ENCODE measurements around the gene GHDC.
"Not testable (repeated sequence)": the region's sequence is repeated elsewhere in the genome, so short reads cannot be mapped to it uniquely, and the experiment has no call there.

GHDC gene, protein sequence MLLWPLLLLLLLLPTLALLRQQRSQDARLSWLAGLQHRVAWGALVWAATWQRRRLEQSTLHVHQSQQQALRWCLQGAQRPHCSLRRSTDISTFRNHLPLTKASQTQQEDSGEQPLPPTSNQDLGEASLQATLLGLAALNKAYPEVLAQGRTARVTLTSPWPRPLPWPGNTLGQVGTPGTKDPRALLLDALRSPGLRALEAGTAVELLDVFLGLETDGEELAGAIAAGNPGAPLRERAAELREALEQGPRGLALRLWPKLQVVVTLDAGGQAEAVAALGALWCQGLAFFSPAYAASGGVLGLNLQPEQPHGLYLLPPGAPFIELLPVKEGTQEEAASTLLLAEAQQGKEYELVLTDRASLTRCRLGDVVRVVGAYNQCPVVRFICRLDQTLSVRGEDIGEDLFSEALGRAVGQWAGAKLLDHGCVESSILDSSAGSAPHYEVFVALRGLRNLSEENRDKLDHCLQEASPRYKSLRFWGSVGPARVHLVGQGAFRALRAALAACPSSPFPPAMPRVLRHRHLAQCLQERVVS

DNA sequence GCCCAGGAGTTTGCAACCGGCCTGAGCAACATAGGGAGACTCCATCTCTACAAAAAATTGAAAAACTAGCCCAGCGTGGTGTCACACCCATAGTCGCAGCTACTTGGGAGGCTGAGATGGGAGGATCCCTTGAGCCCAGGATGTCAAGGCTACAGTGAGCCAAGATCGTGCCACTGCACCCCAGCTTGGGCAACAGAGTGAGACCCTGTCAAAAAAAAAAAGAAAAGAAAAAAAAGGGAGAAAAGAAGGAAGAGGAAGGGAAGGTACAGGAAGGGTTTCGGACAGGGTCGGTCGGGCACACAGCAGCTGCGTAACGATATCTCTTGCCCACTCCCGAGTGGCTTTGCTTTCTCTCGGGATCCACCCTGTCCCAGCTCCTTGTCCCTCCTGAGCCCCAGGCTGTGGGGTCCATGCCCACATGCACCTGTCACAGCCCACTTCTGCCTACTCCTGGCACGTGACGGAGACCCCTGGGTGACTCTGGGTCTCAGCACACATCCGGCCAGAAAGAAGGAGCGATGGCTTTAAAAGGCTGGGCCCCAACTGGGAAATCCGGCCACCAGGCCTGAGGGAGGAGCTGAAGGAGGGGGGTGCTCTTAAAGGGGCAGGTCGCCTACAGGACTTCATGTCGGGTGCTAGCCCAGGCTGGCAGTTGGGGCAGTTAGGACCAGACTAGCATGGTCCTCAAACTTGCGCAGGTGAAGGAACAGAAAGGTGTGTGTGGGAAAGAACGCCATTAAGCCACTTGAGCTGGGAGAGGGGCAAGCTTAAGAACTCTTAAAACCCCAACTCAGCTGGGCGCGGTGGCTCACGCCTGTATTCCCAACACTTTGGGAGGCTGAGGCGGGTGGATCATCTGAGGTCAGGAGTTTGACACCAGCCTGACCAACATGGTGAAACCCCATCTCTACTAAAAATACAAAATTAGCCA lies at the start of gene GHDC:
Gene GHDC, minus strand, starts transcription at position 526 of the 931 bp plus-strand sequence. CDS start 913 bp downstream, outside the sequence.
- peak; percentile 62 to 70 for DNase-seq (ENCODE audit: low read depth in 2 of 2)

DNA sequence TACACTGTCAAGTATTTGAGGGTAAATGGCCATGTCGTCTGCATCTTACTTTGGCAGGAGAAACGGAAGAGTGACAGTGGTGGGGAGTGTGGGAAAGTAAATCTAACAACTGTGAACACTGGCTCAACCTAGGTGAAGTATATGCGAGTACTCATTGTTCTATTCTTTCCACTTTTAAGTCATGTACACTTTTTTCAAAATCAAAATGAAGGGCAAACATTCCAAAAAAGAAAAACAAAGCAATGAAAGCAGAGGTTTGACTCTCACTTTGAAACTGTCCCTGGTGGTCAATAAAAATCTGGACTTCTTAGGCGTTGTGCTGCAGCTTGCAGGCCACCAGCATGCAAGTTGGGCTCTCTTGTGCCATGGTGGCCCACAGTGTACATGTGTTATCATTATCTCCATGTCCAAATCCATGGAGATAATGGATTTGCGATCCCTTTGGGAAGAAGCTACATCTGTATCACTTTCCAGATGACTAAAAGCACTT lies 49.2 kb upstream of the GHDC start:
- DNase-seq (ENCODE audit: low read depth in 2 of 2), result no peak

DNA sequence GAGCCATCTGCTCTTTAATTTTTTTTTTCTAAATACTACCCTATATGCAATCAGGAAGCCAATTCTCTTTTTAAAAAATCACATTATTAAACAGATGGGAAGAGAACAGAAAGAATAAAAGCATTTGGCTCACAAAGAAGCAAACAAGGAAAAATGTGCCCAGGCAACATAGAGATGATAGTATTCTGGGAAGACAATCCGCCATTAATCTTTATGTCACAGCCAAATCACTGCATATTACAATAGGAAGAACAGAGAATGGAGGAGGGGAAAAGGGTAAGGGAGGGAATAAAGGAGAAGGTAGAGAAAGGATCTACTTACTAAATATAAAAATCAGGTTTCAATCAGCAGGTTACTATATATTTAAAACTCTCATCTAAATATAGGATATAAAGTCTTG lies 47.6 kb upstream of the GHDC start:
- DNase-seq (ENCODE audit: low read depth in 2 of 2), result no peak

DNA sequence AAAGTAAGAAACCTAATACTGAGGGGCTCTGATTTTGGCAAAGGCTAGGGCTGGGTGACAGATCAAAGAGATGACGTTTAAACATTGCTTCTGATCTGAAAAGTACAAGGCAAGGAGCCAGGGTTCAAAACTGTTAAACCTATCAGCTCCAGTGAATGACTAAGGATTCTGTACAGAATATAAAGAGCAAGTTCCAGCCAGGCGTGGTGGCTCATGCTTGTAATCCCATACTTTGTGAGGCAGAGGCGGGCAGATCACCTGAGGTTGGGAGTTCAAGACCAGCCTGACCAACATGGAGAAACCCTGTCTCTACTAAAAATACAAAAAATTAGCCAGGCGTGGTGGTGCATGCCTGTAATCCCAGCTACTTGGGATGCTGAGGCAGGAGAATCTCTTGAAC lies 46.6 kb upstream of the GHDC start:
- not testable (repeated sequence) for DNase-seq (ENCODE audit: low read depth in 2 of 2)

DNA sequence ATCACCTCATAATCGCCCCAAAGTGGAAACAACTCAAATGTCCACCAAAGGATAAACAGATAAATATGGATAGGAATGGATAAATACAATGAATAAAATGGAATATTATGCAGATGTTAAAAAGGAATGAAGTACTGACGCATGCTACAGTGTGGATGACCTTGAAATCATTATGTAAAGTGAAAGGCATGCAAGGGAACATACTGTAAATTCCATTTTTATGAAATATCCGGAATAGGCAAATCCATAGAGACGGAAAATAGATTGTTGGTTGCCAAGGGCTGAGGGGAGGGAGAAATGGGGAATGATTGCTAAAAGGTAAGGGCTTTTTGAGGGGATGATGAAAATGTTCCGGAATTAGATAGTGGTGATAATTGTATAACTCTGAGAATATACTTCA lies 45.9 kb upstream of the GHDC start:
- DNase-seq (ENCODE audit: low read depth in 2 of 2), result no peak

DNA sequence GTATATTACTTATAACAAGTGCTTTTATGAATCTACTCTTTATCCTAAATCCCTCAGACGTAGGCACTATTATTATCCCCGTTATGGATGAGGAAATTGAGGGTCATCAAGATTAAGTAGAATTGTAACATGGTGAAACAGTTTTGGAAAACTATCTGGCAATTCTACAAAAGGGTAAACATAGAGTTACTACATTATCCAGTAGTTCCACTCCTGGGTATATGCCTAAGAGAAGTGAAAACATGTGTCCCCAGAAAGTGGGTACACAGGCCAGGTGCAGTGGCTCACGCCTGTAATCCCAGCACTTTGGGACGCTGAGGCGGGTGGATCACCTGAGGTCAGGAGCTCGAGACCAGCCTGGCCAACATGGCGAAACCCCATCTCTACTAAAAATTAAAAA lies 45.3 kb upstream of the GHDC start:
- not testable (repeated sequence) for DNase-seq (ENCODE audit: low read depth in 2 of 2)

DNA sequence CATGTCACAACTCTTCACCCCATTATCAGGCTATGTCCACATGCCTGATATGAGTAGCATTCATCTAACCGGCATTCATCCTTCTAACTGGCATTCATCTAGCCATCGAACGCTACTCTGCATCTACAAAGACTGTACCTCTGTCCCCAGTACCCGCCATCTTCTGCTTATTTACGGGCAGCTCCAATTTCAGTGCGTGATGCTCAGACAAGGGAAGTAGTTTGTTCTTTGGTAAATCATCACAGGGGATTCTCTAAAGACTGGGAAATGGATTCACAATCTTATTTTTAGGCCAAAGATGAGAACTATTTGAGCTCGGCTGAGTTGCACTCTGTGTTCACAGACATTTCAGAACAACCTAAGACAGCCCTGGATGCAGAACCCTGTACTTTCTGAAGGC lies 42.5 kb upstream of the GHDC start:
- DNase-seq (ENCODE audit: low read depth in 2 of 2), result no peak

DNA sequence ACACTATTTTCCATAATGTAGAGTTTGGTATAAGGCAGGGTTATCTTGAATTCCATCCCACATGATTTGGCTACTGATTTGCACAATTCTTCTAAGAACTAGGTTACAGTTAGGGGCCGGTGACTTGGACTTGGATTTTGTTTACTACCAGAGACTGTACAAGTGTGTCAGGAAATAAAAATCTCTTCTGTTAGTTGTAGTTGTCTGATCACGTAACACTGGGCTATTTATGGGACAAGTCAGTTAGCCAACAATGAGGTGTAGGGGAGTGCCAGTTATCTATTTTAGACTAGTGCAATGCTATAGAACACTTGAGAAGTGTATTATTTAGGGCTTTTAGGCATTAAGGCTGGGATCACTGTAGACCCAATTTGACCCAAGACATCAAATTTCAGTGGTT lies 39.7 kb upstream of the GHDC start:
- DNase-seq (ENCODE audit: low read depth in 2 of 2), result no peak

DNA sequence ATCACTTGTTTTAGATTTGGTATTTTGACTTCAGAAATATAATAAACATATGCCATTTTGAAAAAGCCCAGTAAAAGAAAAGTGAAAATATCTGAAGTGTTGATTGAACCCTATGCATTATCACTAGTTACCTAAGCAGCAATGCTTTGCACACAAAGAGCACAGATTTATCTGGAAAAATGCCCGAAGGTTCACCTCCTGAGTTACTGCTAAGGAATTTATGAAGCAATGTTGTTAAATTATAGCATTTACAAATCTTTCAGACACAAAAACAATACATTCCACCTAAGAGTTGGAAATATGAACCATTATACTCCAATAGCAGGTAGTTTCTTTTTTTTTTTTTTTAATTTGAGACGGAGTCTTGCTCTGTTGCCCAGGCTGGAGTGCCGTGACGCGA lies 38.9 kb upstream of the GHDC start:
- no peak for DNase-seq (ENCODE audit: low read depth in 2 of 2)

DNA sequence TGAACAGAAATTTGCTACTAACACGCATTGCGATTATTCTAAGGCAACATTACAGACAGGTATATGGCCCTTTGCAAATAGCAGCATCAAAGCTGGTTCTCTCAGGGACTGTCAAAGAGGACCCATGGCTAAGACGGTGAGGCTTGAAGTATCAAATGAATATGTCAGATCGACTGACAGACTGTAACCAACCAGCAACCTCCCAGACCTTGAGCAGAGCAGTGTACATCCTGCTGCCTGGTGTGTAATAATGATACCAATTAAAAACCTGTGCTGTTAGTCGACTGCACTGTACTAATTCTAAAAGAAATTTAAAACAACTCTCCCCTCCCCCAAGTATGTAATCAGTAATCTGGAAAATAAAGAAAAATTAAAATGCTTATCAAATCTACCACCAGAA lies 35.9 kb upstream of the GHDC start:
- DNase-seq (ENCODE audit: low read depth in 2 of 2), result no peak

DNA sequence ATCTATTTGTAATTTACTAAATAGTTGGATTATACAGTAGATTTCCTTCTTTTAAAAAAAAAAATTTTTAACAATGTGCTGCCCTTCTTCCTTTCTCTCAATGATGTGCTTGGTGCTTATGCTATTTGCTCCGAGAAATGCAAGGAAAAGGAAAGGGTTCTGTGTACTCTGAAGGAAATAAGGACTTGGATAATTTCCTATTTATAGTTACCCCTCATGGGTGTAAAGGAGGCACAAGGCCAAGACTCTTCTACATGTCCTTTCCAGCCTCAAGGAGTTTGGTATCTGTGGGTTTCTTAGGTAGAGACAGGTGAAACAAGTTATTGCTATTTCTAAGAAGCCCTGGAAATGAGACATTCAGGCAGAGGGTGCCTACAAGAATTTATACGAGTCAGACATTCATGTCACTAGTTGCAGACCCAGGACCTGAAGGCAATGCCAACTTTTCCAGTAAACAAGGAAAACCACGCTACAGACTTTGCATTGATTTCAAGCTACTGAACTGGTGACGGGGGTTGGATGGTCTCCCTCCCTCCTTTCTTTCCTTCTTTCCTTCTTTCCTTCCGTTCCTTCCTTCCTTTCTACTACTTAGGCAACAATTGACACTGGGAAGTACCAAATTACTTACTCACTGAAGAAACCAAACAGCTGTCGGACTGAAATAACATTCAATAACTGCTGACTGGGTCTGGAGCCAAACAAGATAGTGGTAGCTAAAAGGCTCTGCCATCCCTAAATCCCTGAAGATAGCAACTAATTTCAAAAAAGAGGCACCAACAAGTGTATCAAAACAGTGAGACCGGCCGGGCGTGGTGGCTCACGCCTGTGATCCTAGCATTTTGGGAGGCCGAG lies 33.8 kb upstream of the GHDC start:
- DNase-seq (ENCODE audit: low read depth in 2 of 2), result no peak

DNA sequence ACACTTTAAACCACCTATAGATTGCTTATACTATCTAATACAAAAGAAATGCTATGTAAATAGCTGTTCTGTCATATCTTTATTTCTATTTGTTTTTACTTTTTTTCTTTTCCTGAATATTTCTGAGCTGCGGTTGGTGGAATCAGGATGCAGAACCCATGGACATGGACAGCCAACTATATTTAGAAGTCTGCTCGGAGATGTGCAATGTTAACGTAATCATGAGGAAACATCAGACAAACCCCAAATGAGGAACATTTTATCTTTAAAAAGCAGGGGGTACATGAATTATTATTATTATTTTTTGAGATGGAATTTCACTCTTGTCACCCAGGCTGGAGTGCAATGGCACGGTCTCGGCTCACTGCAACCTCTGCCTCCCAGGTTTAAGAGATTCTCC lies 31.4 kb upstream of the GHDC start:
- no peak for DNase-seq (ENCODE audit: low read depth in 2 of 2)

DNA sequence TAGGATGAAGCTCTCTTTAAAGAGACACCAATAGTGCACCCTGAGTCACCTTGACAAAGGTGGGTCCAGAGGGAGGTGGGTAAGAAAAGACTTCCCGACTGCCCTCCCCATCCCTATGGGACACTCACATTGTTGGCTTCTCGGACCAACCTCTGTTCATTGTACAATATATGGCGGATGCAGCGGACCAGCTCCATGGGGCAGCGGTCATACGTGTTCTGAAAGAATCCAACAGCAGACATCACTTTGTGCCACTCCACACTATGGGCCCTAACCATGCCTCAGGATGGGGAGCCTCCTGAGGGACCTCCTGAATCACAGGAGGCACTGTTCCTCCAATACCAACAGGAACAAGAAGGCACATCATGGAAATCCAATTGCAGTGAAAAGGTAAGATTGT lies 30.4 kb upstream of the GHDC start:
- DNase-seq (ENCODE audit: low read depth in 2 of 2), result no peak

DNA sequence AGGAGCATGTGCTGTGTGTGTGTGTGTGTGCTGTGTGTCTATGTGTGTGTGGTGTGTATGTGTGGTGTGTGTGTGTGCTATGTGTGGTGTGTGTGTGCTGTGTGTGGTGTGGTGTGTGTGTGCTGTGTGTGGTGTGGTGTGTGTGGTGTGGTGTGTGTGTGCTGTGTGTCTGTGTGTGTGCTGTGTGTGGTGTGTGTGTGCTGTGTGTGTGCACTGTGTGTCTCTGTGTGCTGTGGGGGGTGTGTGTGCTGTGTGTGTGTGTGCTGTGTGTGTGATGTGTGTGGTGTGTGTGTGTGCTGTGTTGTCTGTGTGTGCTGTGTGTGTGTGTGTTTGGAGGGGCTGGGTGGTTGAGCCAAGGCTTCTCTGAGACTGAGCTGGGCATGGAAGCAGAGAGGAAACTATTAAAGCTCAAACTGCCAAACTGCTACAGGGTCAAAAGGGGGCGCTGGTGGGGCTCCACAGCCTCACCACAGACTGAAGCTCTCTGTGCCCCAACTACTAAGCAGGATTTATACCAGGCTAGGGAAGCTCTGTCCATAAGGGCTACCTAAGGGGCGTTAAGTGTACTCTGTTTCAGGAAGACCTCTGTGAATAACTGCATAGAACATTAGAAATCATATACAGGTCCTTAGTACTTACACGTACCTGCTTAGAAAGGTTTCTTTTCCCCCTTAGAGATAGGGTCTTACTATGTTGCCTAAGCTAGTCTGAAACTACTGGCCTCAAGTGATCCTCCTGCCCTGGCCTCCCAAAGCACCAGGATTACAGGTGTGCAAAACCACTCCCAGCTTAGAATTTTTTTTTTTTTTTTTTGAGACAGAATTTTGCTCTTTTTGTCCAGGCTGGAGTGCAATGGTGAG lies 27.8 kb upstream of the GHDC start:
- peak in 1 of 2 donors; percentile 25 for DNase-seq (ENCODE audit: low read depth in 2 of 2)

DNA sequence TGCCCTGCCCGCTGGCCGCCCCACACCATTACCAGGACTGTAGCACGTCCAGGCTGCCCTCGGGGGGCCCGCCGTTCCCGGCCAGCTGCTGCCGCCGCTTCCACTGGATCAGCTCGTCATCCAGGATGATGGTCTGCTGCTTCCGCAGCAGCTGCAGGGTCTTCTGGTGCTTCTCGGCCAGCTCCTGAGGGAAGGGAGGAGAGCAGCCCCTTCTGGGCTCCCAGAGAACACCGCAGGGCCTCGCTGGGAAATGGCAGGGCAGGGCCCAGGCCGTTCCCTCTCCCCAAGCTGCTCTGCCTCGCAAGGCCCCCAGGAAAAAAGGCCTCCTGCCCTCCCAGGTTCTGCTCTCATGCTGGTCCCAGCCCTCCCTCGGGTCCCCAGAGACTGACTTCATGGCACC lies 25.0 kb upstream of the GHDC start:
- DNase-seq (ENCODE audit: low read depth in 2 of 2), result not testable (repeated sequence)

DNA sequence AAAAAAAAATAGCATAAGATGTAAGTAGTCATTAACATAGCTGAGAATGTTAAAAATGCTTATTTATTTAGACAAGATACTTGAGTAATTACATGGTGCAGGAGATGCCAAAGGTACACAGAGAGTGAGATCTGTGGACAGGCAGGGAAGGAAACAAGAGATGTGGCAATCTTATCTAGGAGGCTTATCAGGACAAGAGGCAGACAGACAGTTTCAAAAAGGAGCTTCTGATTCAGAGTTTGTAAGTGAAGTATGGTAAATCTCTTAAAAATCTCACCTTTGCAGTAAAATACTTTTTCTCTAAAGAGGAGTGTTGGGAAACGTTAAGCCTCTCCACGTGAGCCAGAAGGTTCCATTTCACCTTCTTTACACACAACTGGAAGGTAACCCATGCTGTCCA lies 19.9 kb upstream of the GHDC start:
- DNase-seq (ENCODE audit: low read depth in 2 of 2), result no peak

DNA sequence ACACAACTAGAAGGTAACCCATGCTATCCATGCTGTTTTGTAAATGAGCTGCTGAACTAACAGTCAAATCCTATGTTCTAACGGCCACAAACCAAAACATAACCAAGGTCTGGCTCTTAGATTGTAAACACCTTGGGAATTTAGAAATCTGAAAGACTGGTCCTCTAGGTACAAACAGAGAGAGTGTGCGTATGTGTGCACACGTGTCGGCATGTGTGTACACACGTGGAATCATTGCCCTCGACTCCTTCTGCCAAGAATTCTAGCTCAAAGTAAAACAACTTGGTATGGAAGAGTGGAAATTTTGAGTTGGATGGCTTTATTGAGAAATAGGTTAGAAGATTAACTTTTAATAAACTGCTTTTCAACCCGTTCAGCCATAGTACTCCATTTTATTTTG lies 18.1 kb upstream of the GHDC start:
- DNase-seq (ENCODE audit: low read depth in 2 of 2), result no peak

DNA sequence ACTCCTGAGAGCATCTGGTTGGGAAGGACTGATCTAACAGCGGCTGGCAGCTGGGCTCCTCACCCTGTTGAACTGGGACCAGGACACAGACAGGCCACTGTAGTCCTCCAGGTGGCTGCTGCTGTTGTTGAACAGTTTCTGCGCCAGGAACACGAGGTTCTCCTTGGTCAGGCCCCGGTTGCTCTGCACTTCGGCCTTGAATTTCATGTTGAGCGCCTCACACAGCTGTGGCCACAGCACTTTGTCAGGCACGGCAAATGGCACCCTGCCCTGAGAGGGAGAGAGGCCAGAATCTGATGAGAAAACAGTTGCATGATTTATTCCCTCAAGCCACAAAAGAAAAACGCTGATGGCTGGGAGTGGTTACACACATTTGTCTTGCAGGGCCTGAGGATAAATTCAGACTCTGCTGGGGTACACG lies 17.6 kb upstream of the GHDC start:
- not testable (repeated sequence) for DNase-seq (ENCODE audit: low read depth in 2 of 2)

DNA sequence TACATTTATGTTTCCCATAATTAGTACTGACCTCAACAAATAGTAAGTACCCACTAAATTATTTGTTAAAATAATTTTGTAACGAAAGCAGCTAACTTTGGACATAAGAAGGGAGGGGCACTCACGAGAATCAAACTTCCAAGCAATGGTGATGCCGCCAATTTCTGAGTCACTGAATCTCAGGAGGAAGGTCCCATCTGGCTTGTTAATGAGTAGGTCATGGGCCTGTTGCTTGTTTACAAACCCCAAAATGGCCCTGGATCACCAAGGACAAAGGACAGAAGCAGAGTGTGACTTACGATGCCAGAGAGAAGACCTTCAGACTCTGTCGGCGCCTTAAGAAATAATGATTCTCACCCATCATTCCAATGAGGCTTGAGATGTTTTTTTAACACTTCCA lies 15.8 kb upstream of the GHDC start:
- DNase-seq (ENCODE audit: low read depth in 2 of 2), result no peak

DNA sequence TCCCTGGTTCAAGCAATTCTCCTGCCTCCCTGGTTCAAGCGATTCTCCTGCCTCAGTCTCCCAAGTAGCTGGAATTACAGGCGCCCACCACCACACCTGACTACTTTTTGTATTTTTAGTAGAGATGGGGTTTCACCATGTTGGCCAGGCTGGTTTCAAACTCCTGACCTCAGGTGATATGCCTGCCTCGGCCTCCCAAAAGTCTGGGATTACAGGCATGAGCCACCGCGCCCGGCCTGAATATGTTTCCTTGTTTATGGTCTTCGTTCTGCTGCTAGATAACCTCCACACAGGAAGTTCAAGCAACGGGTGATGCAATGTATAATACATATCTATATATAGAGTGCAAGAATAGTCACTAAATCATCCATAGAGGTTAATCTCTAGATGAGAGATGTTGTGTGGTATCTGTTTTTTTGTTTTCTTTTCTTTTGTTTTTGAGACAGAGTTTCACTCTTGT lies 11.9 kb upstream of the GHDC start:
- DNase-seq (ENCODE audit: low read depth in 2 of 2), result not testable (repeated sequence)

All from stimulated activated CD8-positive, alpha-beta memory T cell treated with anti-CD3 and anti-CD28 coated beads, Interleukin-15, amount 100 ng/mL, for 4 hours (primary cell).